NCI-H446 treated with DMSO at 0.1 percent for 48 hours (cell line): ENCODE measurements around the gene BOLA1.
A peak's percentile ranks its signal among the peaks of the same experiment; 100 is the strongest.
"Not testable (repeated sequence)": the region's sequence is repeated elsewhere in the genome, so short reads cannot be mapped to it uniquely, and the experiment has no call there.

Source experiments
- DNase-seq: peaks from one replicate; lab custom pipeline; 2025; lab: John Stamatoyannopoulos, UW

The BOLA1 gene

GRCh38 chr1:149931212-149931790, 31.9 kb downstream of the BOLA1 start:
- DNase-seq, result no peak

GRCh38 chr1:149932474-149932873, 33.1 kb downstream of the BOLA1 start:
- no peak for DNase-seq

GRCh38 chr1:149933208-149933607, 33.8 kb downstream of the BOLA1 start:
- no peak for DNase-seq

- no peak for DNase-seq
These were observed 35.0 kb downstream of the BOLA1 start for GRCh38 chr1:149934356-149934755.

GRCh38 chr1:149936170-149936991, 37.0 kb downstream of the BOLA1 start, which contains the start of gene MTMR11:
MTMR11 (minus strand) TSS chr1:149936879; CDS start chr1:149936647, 232 bp downstream.
- no peak for DNase-seq

- DNase-seq, result peak; percentile 43
These were observed 37.8 kb downstream of the BOLA1 start for GRCh38 chr1:149936992-149937705.

- no peak for DNase-seq
These were observed 38.4 kb downstream of the BOLA1 start for GRCh38 chr1:149937759-149938158.

GRCh38 chr1:149938668-149939003, 39.3 kb downstream of the BOLA1 start:
- DNase-seq, result not testable (repeated sequence)

- DNase-seq, result no peak
These were observed 41.1 kb downstream of the BOLA1 start for GRCh38 chr1:149940427-149940826.

- no peak for DNase-seq
These were observed 42.8 kb downstream of the BOLA1 start for GRCh38 chr1:149942207-149942606.

- DNase-seq, result no peak
These were observed 43.5 kb downstream of the BOLA1 start for GRCh38 chr1:149942885-149943284.

- DNase-seq, result no peak
These were observed 45.8 kb downstream of the BOLA1 start for GRCh38 chr1:149945206-149945605.

GRCh38 chr1:149949911-149950310, 50.5 kb downstream of the BOLA1 start:
- no peak for DNase-seq
